GM13977 (cell line): ENCODE data around the gene KANSL1L.
"Not testable (repeated sequence)": the region's sequence is repeated elsewhere in the genome, so short reads cannot be mapped to it uniquely, and the experiment has no call there.

ENCODE experiments used
- DNase-seq: peaks from one replicate; pipeline ENCODE4 v3.0.0; 2012; ENCODE audit warnings: low spot score
- CTCF ChIP-seq: IDR thresholded peaks from 2 replicates; pipeline ENCODE4 v1.5.1; 2012; ENCODE audit warnings: mild to moderate bottlenecking, control low read depth; ENCODE audit not compliant: insufficient read depth; ENCODE audit errors: extremely low read depth, missing control alignments
- in situ Hi-C: fragments of 300-500 bp; cut with MboI; formaldehyde crosslinking; loops from one replicate; pipeline ENCODE4 v1.12.0; 2022; ENCODE audit warnings: low sequenced_read_pairs, low pct_unique_long_range_greater_than_20kb, mixed read lengths, inconsistent platforms; ENCODE audit not compliant: unreplicated experiment

KANSL1L gene

DNA sequence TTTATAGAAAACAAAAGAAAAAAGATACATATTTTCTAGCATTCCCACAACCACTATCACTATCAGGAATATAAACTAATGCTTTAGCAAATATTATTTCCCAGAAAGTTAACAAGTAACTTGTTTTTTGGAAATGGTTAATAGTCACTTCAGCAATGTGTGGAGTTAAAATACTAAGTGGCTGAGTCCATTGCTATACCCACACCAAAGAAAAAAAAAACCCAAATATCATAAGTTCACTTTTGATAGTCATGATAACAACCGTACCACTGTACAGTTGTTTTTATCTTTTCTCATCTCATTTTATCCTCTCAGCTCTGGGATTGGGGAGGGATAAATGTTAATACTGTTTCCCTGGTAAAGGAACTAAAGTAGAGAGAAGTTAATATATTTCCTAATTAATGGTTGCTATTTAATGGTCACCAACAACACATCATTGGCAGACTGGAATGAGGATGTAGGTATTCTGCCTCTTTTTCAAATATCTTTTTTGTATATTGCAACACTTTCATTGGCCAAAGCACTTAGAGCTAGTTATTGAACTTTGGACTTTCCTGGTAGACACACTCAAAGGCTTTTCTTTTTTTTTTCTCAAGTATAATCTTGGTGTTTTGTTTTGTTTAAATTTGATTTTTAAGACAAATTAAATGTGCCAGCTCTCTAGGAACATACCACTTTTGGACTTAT lies 18.4 kb upstream of the KANSL1L start:
- no peak for DNase-seq
- in situ Hi-C loops: loop anchor here (10.0 kb wide), 1 partner anchor 215 kb away; no protein-coding TSS in a partner anchor
- TF ChIP-seq CTCF: no peak

DNA sequence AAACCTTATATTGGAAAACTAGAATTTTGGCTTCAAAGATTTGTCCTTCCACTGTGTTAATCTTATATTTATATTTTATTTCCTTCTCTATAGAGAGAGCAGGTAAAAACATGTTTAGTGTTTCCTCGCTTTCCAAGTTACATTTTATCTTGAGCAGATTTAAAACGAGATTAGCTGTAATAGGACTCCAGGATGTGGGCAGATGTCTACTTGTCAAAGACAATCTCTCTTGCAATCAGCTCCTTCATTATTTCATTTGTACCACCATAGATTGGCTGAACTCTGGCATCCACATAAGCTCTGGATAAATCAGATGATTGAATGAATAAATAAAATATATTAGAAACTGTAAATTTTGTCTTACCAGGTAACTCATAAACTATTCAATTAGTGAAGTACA lies 17.5 kb upstream of the KANSL1L start:
- no peak for TF ChIP-seq CTCF
- DNase-seq: no peak
- in situ Hi-C loops: no loop called here

DNA sequence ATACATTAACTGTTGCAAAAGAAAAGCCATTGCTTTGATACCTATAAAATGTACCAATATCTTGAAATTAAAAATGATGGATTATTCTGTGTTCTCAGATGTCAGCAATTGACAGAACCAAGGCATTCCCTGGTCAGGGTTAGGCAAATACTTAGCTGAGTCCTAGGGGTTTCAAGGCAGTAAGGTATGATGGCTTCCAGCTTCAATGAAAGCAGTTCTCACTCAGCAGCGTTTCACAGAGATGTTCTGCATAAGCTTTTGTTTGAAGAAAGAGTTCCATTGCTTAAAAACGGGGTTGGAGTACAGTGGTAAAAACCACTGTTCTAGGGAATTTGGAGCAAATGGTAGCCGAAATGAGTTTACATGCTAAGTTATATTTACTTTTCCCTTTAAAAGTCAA lies 17.0 kb upstream of the KANSL1L start:
- DNase-seq: no peak
- in situ Hi-C loops: no loop called here
- no peak for TF ChIP-seq CTCF

GRCh38 chr2:210183936-210184335 lies 12.7 kb upstream of the KANSL1L start:
- DNase-seq, in situ Hi-C loops: not testable (repeated sequence)

DNA sequence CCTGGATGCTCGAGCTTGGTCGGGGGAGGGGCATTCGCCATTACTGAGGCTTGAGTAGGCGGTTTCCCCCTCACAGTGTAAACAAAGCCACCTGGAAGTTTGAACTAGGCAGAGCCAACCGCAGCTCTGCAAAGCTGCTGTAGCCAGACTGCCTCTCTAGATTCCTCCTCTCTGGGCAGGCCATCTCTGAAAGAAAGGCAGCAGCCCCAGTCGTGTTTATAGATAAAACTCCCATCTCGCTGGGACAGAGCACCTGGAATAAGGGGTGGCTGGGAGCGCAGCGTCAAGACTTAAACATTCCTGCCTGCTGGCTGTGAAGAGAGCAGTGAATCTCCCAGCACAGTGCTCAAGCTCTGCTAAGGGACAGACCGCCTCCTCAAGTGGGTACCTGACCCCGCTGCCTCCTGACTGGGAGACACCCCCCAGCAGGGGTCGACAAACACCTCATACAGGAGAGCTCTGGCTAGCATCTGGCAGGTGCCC lies 10.4 kb upstream of the KANSL1L start:
- in situ Hi-C loops, DNase-seq: not testable (repeated sequence)

DNA sequence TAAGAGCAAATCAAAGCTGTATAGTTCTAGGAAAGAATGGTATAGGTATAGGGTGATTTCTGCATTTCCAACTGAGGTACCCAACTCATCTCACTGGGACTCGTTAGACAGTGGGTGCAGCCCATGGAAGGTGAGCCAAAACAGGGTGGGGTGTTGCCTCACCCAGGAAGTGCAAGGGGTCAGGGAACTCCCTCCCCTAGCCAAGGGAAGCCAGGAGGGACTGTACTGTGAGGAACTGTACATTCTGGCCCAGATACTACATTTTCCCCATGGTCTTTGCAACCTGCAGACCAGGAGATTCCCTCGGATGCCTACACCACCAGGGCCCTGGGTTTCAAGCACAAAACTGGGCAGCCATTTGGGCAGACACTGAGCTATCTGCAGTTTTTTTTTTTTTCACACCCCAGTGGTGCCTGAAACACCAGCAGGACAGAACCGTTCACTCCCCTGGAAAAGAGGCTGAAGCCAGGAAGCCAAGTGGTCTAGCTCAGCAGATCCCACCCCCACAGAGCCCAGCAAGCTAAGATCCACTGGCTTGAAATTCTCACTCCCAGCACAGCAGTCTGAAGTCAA lies 9.9 kb upstream of the KANSL1L start:
- DNase-seq, in situ Hi-C loops: not testable (repeated sequence)

DNA sequence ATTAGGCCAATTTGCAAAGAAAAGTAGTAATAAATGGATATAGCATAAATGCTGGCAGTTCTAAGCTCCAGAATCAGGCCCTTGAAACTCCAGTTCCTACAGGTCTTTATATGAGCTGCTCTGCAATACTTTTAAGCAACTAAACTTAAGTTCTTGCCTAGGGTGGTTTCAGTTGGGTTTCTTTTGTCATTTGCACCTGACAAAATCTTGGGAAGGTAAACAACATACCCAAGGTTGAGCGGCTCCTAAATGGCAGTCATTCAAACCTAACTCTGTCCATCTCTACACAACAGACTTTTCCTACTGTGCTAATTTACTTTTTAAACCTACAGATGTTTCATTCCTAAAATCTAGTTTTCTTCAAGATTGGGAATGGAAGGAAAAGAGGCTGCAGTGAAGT lies 9.3 kb upstream of the KANSL1L start:
- in situ Hi-C loops: no loop called here
- no peak for TF ChIP-seq CTCF
- no peak for DNase-seq

- TF ChIP-seq CTCF: no peak
- DNase-seq: no peak
- in situ Hi-C loops: no loop called here
Observed at GRCh38 chr2:210179351-210179990, 8.3 kb upstream of the KANSL1L start.
